Colon (tissue), 2 donors: Measurements from ENCODE around the gene MAP4K2.

Experiments used
- FAIRE-seq: peaks from 2 replicates; lab custom pipeline; 2012; peaks lifted over from hg19 to GRCh38; lab: Jason Lieb, UNC
- donor health status: control.
- donor health status: control.

Gene MAP4K2

DNA sequence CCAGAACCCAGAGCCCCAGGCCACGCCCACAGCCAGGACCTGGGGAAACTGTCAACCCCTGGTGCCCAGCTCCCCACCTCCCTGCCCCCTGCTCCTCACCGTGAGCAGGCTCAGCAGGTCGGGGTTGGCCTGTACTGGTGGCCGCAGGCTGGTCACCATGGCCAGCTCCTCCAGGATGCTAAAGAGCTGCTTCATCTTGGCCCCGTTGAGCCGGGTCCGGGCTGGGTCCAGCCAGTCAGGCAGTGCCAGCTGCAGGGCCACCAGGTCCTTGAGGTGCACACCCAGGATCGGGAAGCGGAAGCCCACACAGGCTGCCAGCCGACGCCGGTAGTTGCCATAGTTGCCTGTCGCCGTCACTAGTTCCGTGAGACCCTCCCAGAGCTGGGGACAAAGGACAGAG, 66.4 kb downstream of the MAP4K2 start:
- no peak for FAIRE-seq

DNA sequence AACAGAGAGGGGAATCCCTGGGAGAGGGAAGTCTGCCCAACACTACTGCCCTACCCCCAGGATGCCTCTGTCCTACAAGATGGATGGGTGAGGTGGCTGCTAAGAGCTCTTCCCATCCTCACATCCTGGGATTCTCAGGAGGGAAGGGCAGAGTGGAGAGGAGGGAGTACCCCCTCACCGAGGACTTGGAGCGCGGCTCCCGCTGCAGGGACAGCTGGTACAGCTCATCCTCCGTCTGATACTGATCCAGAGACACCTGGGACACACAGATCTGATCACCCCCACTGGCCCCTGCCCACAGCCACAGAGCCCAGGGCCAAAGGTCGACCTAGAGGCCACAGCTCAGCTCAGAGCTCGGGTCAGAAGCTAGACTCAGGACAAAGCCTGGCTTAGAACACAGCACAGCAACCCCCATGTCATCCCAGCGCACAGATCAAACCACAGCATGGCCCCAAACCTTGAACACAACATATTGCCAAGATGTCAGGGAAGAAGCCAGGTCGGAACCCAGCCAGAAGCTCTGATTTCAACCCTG, 67.2 kb downstream of the MAP4K2 start:
- no peak for FAIRE-seq
